SK-N-SH treated with all-trans-retinoic acid at 6 μM for 48 hours (cell line): Measurements from ENCODE around the gene CTLA4.

ENCODE experiments used
- BACH2 ChIP-seq: fragments of 250-450 bp; sonication (Bioruptor Pico); IDR thresholded peaks from 2 replicates; pipeline ENCODE4 v1.9.0; 2021; ENCODE audit warnings: mild to moderate bottlenecking, borderline replicate concordance
- CREB5 ChIP-seq: fragments of 250-450 bp; sonication (Bioruptor Pico); IDR thresholded peaks from 2 replicates; pipeline ENCODE4 v1.5.1; 2020; ENCODE audit warnings: low read depth, mild to moderate bottlenecking, moderate library complexity
- ESRRG ChIP-seq: fragments of 250-450 bp; sonication (Bioruptor Pico); IDR thresholded peaks from 2 replicates; pipeline ENCODE4 v1.6.1; 2021; ENCODE audit warnings: mild to moderate bottlenecking
- ISL1 ChIP-seq: fragments of 250-450 bp; sonication (Bioruptor Pico); IDR thresholded peaks from 2 replicates; pipeline ENCODE4 v2.1.2; 2022; ENCODE audit warnings: mild to moderate bottlenecking, moderate library complexity
- OSR1 ChIP-seq: fragments of 250-450 bp; sonication (Bioruptor Pico); IDR thresholded peaks from 2 replicates; pipeline ENCODE4 v1.8.0; 2022; ENCODE audit warnings: moderate library complexity, mild to moderate bottlenecking, inconsistent platforms
- PATZ1 ChIP-seq: fragments of 250-450 bp; sonication (Bioruptor Pico); IDR thresholded peaks from 2 replicates; pipeline ENCODE4 v1.8.0; 2020; ENCODE audit warnings: mild to moderate bottlenecking, moderate library complexity, borderline replicate concordance
- PPARA ChIP-seq: fragments of 250-450 bp; sonication (Bioruptor Pico); IDR thresholded peaks from 2 replicates; pipeline ENCODE4 v1.5.0; 2020; ENCODE audit warnings: mild to moderate bottlenecking, borderline replicate concordance
- TOX ChIP-seq: fragments of 250-450 bp; sonication (Bioruptor Pico); IDR thresholded peaks from 2 replicates; pipeline ENCODE4 v1.8.0; 2021; ENCODE audit warnings: mild to moderate bottlenecking, moderate library complexity, borderline replicate concordance
- ZFP3 ChIP-seq: fragments of 250-450 bp; sonication (Bioruptor Pico); IDR thresholded peaks from 2 replicates; pipeline ENCODE4 v1.5.0; 2020; ENCODE audit warnings: mild to moderate bottlenecking, moderate library complexity
- ZFP30 ChIP-seq: fragments of 450-650 bp; formaldehyde crosslinking; IDR thresholded peaks from 2 replicates; pipeline ENCODE4 v1.5.0; 2022; ENCODE audit warnings: mild to moderate bottlenecking, moderate library complexity
- ZNF70 ChIP-seq: fragments of 450-650 bp; formaldehyde crosslinking; IDR thresholded peaks from 2 replicates; pipeline ENCODE4 v1.5.0; 2020; ENCODE audit warnings: mild to moderate bottlenecking, moderate library complexity
- ZNF8 ChIP-seq: fragments of 450-650 bp; formaldehyde crosslinking; IDR thresholded peaks from 2 replicates; pipeline ENCODE4 v1.5.0; 2020; ENCODE audit warnings: mild to moderate bottlenecking, moderate library complexity
- TF ChIP-seq, protein P1 (sequence below): fragments of 250-450 bp; sonication (Bioruptor Pico); IDR thresholded peaks from 2 replicates; pipeline ENCODE4 v1.8.0; 2021; ENCODE audit warnings: low read depth, mild to moderate bottlenecking, moderate library complexity, borderline replicate concordance
- TF ChIP-seq, protein P2 (sequence below): fragments of 250-450 bp; sonication (Bioruptor Pico); IDR thresholded peaks from 2 replicates; pipeline ENCODE4 v1.5.0; 2020; ENCODE audit warnings: mild to moderate bottlenecking, moderate library complexity

- TF ChIP-seq ISL1 (CRISPR knock-in tag) (no peak), PATZ1 (no peak), ZNF8 (CRISPR knock-in tag) (no peak), CREB5 (CRISPR knock-in tag) (no peak), ZFP30 (CRISPR knock-in tag) (no peak), PPARA (CRISPR knock-in tag) (no peak), ZNF70 (CRISPR knock-in tag) (no peak), TOX (CRISPR knock-in tag) (no peak), ESRRG (CRISPR knock-in tag) (no peak), ZFP3 (CRISPR knock-in tag) (no peak), OSR1 (CRISPR knock-in tag) (no peak), BACH2 (CRISPR knock-in tag) (no peak)
- TF ChIP-seq, protein P1, sequence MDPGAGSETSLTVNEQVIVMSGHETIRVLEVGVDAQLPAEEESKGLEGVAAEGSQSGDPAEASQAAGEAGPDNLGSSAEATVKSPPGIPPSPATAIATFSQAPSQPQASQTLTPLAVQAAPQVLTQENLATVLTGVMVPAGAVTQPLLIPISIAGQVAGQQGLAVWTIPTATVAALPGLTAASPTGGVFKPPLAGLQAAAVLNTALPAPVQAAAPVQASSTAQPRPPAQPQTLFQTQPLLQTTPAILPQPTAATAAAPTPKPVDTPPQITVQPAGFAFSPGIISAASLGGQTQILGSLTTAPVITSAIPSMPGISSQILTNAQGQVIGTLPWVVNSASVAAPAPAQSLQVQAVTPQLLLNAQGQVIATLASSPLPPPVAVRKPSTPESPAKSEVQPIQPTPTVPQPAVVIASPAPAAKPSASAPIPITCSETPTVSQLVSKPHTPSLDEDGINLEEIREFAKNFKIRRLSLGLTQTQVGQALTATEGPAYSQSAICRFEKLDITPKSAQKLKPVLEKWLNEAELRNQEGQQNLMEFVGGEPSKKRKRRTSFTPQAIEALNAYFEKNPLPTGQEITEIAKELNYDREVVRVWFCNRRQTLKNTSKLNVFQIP (CRISPR knock-in tag): no peak
- TF ChIP-seq, protein P2, sequence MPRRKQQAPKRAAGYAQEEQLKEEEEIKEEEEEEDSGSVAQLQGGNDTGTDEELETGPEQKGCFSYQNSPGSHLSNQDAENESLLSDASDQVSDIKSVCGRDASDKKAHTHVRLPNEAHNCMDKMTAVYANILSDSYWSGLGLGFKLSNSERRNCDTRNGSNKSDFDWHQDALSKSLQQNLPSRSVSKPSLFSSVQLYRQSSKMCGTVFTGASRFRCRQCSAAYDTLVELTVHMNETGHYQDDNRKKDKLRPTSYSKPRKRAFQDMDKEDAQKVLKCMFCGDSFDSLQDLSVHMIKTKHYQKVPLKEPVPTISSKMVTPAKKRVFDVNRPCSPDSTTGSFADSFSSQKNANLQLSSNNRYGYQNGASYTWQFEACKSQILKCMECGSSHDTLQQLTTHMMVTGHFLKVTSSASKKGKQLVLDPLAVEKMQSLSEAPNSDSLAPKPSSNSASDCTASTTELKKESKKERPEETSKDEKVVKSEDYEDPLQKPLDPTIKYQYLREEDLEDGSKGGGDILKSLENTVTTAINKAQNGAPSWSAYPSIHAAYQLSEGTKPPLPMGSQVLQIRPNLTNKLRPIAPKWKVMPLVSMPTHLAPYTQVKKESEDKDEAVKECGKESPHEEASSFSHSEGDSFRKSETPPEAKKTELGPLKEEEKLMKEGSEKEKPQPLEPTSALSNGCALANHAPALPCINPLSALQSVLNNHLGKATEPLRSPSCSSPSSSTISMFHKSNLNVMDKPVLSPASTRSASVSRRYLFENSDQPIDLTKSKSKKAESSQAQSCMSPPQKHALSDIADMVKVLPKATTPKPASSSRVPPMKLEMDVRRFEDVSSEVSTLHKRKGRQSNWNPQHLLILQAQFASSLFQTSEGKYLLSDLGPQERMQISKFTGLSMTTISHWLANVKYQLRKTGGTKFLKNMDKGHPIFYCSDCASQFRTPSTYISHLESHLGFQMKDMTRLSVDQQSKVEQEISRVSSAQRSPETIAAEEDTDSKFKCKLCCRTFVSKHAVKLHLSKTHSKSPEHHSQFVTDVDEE (CRISPR knock-in tag): no peak
Observed at GRCh38 chr2:203855274-203855673, 12.3 kb upstream of the CTLA4 start.
